AG09309 (cell line): ENCODE measurements around the gene DNAH8.

Experiments
- DNase-seq: peaks from one replicate; pipeline ENCODE4 v3.0.0-alpha.2; 2010; ENCODE audit warnings: low read depth
- H3K4me3 ChIP-seq: 2 replicates; pipeline ENCODE4 v1.5.1; 2011; ENCODE audit warnings: mild to moderate bottlenecking, low read depth, low read length, moderate library complexity; ENCODE audit not compliant: control insufficient read depth
- TF ChIP-seq, protein P1 (sequence below): IDR thresholded peaks from 2 replicates; pipeline ENCODE4 v1.5.1; 2011; ENCODE audit warnings: mild to moderate bottlenecking, low read depth, low read length, inconsistent platforms; ENCODE audit not compliant: insufficient read depth, control insufficient read depth; ENCODE audit errors: missing control alignments

The DNAH8 gene

DNA sequence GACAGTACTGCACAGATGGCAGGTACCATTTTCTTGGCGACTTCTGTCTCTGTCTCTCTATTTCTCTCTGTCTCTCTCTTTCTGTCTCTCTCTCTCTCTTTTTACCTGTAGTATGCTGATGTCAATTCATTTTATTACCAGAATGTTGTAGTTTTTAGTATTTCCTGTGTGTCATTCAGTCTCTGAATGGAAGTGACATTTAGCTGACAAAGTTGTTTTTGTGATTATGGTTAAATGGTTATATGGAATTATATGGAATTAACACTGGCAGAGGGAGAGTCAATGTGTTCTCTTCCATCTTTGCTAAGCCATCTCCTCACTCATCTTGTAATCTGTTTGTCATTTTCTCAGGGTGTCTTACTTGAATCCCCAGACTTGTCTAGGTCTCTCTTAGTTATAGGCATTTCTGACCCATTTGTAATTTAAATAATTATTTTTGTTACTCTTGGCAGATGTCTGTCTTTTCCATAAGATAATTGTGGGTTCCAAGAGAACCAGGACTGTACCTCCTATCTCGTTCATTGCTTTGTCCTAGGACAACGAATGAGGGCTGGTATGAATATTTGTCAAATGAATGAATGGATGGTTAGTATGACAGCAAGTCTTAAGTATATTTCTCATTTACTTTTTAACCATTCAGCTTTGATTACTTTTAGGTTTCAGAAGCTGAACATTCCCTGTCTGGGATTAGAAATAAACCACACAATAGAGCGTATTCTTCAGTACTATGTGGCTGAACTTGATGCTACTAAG is 64.4 kb downstream of the DNAH8 start:
- TF ChIP-seq, protein P1, sequence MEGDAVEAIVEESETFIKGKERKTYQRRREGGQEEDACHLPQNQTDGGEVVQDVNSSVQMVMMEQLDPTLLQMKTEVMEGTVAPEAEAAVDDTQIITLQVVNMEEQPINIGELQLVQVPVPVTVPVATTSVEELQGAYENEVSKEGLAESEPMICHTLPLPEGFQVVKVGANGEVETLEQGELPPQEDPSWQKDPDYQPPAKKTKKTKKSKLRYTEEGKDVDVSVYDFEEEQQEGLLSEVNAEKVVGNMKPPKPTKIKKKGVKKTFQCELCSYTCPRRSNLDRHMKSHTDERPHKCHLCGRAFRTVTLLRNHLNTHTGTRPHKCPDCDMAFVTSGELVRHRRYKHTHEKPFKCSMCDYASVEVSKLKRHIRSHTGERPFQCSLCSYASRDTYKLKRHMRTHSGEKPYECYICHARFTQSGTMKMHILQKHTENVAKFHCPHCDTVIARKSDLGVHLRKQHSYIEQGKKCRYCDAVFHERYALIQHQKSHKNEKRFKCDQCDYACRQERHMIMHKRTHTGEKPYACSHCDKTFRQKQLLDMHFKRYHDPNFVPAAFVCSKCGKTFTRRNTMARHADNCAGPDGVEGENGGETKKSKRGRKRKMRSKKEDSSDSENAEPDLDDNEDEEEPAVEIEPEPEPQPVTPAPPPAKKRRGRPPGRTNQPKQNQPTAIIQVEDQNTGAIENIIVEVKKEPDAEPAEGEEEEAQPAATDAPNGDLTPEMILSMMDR: no peak
- H3K4me3 ChIP-seq: no peak overlapping the region
- DNase-seq: no peak

DNA sequence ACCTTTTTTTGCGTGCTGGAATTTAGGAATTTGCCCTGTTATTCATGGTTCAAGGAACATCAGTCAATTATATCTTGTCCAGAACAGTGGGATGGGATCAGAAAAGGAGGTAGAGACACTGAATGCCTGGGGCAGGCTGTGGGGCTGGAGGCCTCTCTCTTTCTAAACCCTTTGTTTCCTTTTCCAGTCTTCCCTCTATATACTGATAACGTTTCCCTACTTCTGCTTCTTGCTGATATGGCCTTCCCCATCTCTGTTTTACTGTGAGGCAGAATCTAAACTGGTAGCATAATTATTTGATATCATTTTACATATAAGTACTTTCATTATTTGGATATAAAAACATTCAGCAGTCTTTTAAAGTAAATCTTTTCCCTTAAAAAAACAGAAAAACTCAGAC is 67.5 kb downstream of the DNAH8 start:
- no peak overlapping the region for H3K4me3 ChIP-seq
- TF ChIP-seq, protein P1: no peak
- DNase-seq: no peak

DNA sequence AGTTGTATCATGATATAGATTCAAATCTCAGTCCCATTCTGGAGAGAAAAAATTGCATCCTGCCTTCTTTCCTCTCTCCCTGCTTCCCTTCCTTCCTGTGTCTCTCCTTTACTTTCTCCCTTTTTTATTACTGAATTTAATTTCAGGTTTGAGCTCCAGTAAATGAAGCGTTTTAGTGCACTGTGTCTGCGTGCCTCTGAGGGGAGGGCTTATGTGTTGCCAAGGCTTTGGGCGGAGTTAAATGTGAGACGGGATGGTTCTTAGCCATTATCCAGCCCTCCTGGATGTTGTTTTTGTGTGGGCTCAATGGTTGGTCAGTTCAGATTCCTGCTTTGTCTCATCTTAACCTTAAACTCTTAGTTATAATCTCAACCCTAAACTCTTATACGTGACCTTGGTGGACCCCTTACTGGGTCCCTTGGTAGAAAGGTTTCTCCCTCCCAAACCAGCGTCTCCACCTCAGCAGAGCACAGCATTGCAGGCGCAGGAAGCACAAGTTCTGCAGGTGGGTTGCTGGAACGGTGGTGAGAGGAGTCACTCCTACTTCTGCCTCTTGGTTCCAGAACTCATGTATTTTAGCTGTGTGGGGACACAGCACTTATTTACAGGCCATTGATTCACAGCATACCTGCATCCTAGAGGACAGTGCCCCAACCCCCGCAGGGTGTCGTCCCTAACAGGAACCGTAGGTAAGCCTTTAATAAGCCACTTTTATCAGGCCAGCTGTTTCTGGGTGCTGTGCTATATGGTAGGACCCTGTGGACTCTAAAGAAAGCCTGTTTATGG is 68.5 kb downstream of the DNAH8 start:
- TF ChIP-seq, protein P1: no peak
- H3K4me3 ChIP-seq: no peak overlapping the region
- DNase-seq: no peak

DNA sequence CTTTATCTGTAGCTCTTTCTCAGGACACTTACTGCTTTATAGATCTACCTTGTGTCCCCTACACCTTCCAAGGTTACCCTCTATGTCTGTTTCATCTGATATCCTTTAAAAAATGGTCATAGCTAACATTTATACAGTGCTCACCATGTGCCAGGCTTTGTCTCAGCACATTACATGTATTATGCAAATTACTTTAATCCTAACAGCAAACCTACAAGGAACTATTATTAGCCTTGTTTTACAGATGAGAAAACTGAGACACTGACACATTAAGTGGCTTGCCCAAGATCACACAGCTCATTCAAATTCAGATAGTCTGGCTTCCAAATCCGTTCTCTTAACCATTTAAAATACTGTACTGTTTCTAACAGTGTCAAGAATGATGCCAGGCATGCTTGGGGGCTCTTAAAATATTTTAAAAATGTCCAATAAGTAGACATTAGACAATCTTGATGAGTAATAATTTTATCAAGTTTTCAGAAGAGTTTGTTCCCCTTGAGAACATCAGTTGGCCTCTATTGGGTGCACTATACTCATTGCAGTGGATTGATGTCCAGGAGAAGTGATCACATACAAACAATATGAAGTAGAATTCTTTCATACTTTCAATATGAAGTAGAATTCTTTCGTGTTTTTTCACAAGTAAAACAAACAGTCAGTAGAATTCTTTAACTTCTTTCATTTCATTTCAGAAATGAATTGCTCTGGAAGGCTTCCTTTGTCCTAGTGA is 69.6 kb downstream of the DNAH8 start:
- no peak overlapping the region for H3K4me3 ChIP-seq
- TF ChIP-seq, protein P1: no peak
- DNase-seq: no peak

DNA sequence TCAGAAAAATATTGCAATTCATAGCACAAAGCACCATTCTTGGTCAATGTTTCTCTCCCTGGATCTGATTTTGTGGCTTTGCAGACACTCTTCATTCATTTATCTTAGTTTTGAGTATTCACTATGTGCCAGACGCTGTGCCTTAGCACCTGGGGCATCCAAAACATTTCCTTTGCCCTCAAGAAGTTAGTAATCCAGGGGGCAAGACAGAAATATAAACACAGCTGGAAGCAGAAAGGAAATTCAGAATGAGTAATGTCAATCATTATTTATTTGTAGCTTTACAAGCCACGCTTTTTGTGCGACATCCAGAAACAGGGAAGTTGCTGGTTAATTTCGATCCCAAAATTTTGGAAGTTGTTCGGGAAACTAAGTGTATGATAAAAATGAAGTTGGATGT is 71.4 kb downstream of the DNAH8 start:
- TF ChIP-seq, protein P1: no peak
- H3K4me3 ChIP-seq: no peak overlapping the region
- DNase-seq: no peak

DNA sequence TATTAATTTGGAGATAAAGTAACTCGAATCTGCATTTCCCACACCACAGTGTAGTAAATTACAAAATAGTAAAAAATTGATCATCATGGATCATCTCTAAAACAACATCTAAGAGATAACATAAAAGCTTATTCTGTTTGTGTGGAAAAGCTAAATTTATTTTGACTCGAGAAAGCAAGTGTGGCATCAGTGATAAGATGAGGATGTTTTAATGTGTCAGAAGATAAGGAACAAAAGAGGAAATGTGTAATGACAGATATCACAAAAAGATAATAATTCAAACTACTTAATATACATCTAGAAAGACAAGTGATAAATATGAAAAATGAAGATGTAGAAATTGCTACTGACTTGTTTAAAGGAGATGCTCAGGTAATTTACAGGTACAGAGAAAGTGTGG is 74.1 kb downstream of the DNAH8 start:
- DNase-seq: no peak
- no peak overlapping the region for H3K4me3 ChIP-seq
- TF ChIP-seq, protein P1: no peak
